ENCODE results near the gene TTC39B.

- TF ChIP-seq CTCF (IDR thresholded peaks at IDR 0.05) (no peak), ZFX (IDR thresholded peaks at IDR 0.05; ENCODE audit: borderline replicate concordance) (no peak)
These were observed 146.3 kb downstream of the TTC39B start for GRCh38 chr9:15160673-15161072.
